SK-N-SH (cell line): Measurements from ENCODE around the gene PHF23. TPM values are rescaled to one million over a fixed set of nuclear protein-coding genes. Genes with fewer than 3 reads are reported as not detected.
A peak's percentile ranks its signal among the peaks of the same experiment; 100 is the strongest.

Experiments used
- CTCF ChIA-PET: fragments of 300-600, 350-600 bp; formaldehyde crosslinking; extraction: SDS; loops from one replicate; lab custom pipeline; 2021; lab: Yijun Ruan, JAX
- POLR2A ChIA-PET: fragments of 350-600 bp; sonication (Branson Sonifier 250); formaldehyde crosslinking; extraction: SDS; loops from one replicate; lab custom pipeline; 2020; ENCODE audit warnings: antibody characterized with exemption, inconsistent platforms; lab: Yijun Ruan, JAX
- DNase-seq: peaks from one replicate; pipeline ENCODE4 v3.0.0; 2012
- H2AFZ ChIP-seq: fragments of 200-600 bp; sonication (generic); 2 replicates; pipeline ENCODE4 v1.8.1; 2016; ENCODE audit warnings: antibody characterized with exemption, mild to moderate bottlenecking, low read depth
- H3F3A ChIP-seq: fragments of 200-600 bp; sonication (generic); replicated peaks from 2 replicates; pipeline ENCODE3; 2016; ENCODE audit warnings: antibody characterized with exemption, mild to moderate bottlenecking; ENCODE audit not compliant: insufficient read depth
- H3K27ac ChIP-seq, 2 experiments: fragments of 200-500 bp in 1 of 2; fragments of 200-600 bp in 1 of 2; sonication (Bioruptor generic) in 1 of 2; sonication (generic), shearing (Covaris generic) in 1 of 2; 2 replicates each; pipeline versions ENCODE4 v1.5.1 to v1.6.1; 2014 to 2016; ENCODE audit warnings: low read depth in 2 of 2, inconsistent platforms in 1 of 2, low read length in 1 of 2, mild to moderate bottlenecking in 1 of 2, mixed read lengths in 1 of 2
- H3K27me3 ChIP-seq: fragments of 200-600 bp; sonication (generic), shearing (Covaris generic); 2 replicates; pipeline ENCODE4 v1.6.1; 2016; ENCODE audit warnings: mixed run types; ENCODE audit not compliant: insufficient read depth
- H3K36me3 ChIP-seq, 2 experiments: fragments of 200-500 bp in 1 of 2; fragments of 200-600 bp in 1 of 2; sonication (Bioruptor generic) in 1 of 2; sonication (generic) in 1 of 2; replicated peaks in 1 of 2; 2 replicates each; pipeline versions ENCODE3 to v1.5.1; 2014 to 2016; ENCODE audit warnings: low read length in 1 of 2, mild to moderate bottlenecking in 1 of 2; ENCODE audit not compliant: insufficient read depth in 2 of 2, control insufficient read depth in 1 of 2
- H3K4me1 ChIP-seq, 2 experiments: fragments of 200-500 bp in 1 of 2; fragments of 200-600 bp in 1 of 2; sonication (Bioruptor generic) in 1 of 2; sonication (generic), shearing (Covaris generic) in 1 of 2; 2 replicates each; pipeline versions ENCODE4 v1.5.1 to v1.6.1; 2014 to 2016; ENCODE audit warnings: low read depth in 1 of 2, low read length in 1 of 2, mixed run types in 1 of 2; ENCODE audit not compliant: insufficient read depth in 2 of 2, control insufficient read depth in 1 of 2
- H3K4me2 ChIP-seq: fragments of 200-600 bp; sonication (generic), shearing (Covaris generic); 2 replicates; pipeline ENCODE4 v1.6.1; 2017; ENCODE audit warnings: mixed run types
- H3K4me3 ChIP-seq, 2 experiments: fragments of 200-500 bp in 1 of 2; fragments of 200-600 bp in 1 of 2; sonication (Bioruptor generic) in 1 of 2; sonication (generic), shearing (Covaris generic) in 1 of 2; 2 replicates each; pipeline versions ENCODE4 v1.5.1 to v1.8.1; 2014 to 2016; ENCODE audit warnings: low read depth in 2 of 2, inconsistent platforms in 1 of 2, low read length in 1 of 2, mild to moderate bottlenecking in 1 of 2, mixed read lengths in 1 of 2, moderate library complexity in 1 of 2
- H3K79me2 ChIP-seq: fragments of 200-600 bp; sonication (generic); 2 replicates; pipeline ENCODE4 v1.8.1; 2017; ENCODE audit warnings: mild to moderate bottlenecking; ENCODE audit not compliant: insufficient read depth
- H3K9ac ChIP-seq: fragments of 200-600 bp; sonication (generic); 2 replicates; pipeline ENCODE4 v1.6.1; 2017; ENCODE audit warnings: mixed run types
- H3K9me2 ChIP-seq: fragments of 200-600 bp; sonication (generic); 2 replicates; pipeline ENCODE4 v1.6.1; 2017; ENCODE audit warnings: mixed run types
- H3K9me3 ChIP-seq: fragments of 200-600 bp; sonication (generic); 2 replicates; pipeline ENCODE4 v1.6.1; 2017; ENCODE audit warnings: mixed run types, mild to moderate bottlenecking, moderate library complexity
- H4K20me1 ChIP-seq: fragments of 200-600 bp; sonication (generic); 2 replicates; pipeline ENCODE4 v1.6.1; 2017; ENCODE audit warnings: mild to moderate bottlenecking, mixed run types; ENCODE audit not compliant: insufficient read depth
- CHD2 ChIP-seq: fragments of 150-350 bp; IDR thresholded peaks from 2 replicates; pipeline ENCODE4 v1.6.1; 2018; ENCODE audit warnings: low read length; ENCODE audit not compliant: partially characterized antibody
- CTCF ChIP-seq: fragments of 200-600 bp; sonication (generic); IDR thresholded peaks from 2 replicates; pipeline ENCODE4 v1.6.1; 2017; ENCODE audit warnings: antibody characterized with exemption, mild to moderate bottlenecking, moderate library complexity
- EZH2phosphoT487 ChIP-seq: fragments of 200-600 bp; sonication (generic); IDR thresholded peaks from 2 replicates; pipeline ENCODE4 v1.6.1; 2017; ENCODE audit warnings: low read depth, mixed run types, mild to moderate bottlenecking, antibody characterized with exemption, moderate library complexity, borderline replicate concordance
- FOXM1 ChIP-seq: IDR thresholded peaks from 2 replicates; pipeline ENCODE4 v1.4.0; 2012; ENCODE audit warnings: low read depth, mild to moderate bottlenecking
- JUND ChIP-seq: IDR thresholded peaks from 2 replicates; pipeline ENCODE4 v1.4.0; 2012
- MAX ChIP-seq: IDR thresholded peaks from 2 replicates; pipeline ENCODE4 v1.4.0; 2012; ENCODE audit warnings: low read depth
- MXI1 ChIP-seq: IDR thresholded peaks from 2 replicates; pipeline ENCODE4 v1.6.1; 2012; ENCODE audit warnings: mild to moderate bottlenecking, low read depth, low read length, improper control_type of control experiment
- NRF1 ChIP-seq: IDR thresholded peaks from 2 replicates; pipeline ENCODE4 v1.6.1; 2012; ENCODE audit warnings: low read depth, mild to moderate bottlenecking, low read length
- RAD21 ChIP-seq: IDR thresholded peaks from 2 replicates; pipeline ENCODE4 v1.6.1; 2012; ENCODE audit warnings: mild to moderate bottlenecking, low read length
- RCOR1 ChIP-seq: fragments of 150-350 bp; IDR thresholded peaks from 2 replicates; pipeline ENCODE4 v1.6.1; 2017; ENCODE audit warnings: antibody characterized with exemption, low read length
- SIN3A ChIP-seq: IDR thresholded peaks from 2 replicates; pipeline ENCODE4 v1.6.1; 2012; ENCODE audit warnings: low read depth, mild to moderate bottlenecking, low read length, moderate library complexity, borderline replicate concordance
- SMC3 ChIP-seq: IDR thresholded peaks from 2 replicates; pipeline ENCODE4 v1.6.1; 2012; ENCODE audit warnings: low read depth, low read length, improper control_type of control experiment
- TCF12 ChIP-seq: IDR thresholded peaks from 2 replicates; pipeline ENCODE4 v1.4.0; 2012
- TEAD4 ChIP-seq: IDR thresholded peaks from 2 replicates; pipeline ENCODE4 v1.4.0; 2012; ENCODE audit warnings: mild to moderate bottlenecking, borderline replicate concordance; ENCODE audit not compliant: insufficient read depth
- ZBTB33 ChIP-seq: IDR thresholded peaks from 2 replicates; pipeline ENCODE4 v1.4.0; 2012; ENCODE audit warnings: low read depth, borderline replicate concordance
- WGBS: methylation state at CpG from one replicate; pipeline ENCODE4 v1.1.6; 2017; ENCODE audit warnings: low lambda C conversion rate; 5-methylcytosine and 5-hydroxymethylcytosine counted together
- polyA plus RNA-seq, 3 experiments: library from polyadenylated mRNA; depleted of rRNA; stranded (reverse); fragments of >200 nt; gene quantifications; 2 replicates each; pipeline ENCODE4 v1.2.3, GENCODE V29; 2012
- TF ChIP-seq, protein P1 (sequence below): IDR thresholded peaks from 2 replicates; pipeline ENCODE4 v1.4.0; 2012; ENCODE audit warnings: low read depth, borderline replicate concordance
- TF ChIP-seq, protein P2 (sequence below): IDR thresholded peaks from 2 replicates; pipeline ENCODE4; 2012

Gene PHF23
- polyA plus RNA-seq, 1 of the 3 experiments (the other 2 are of a cell fraction), result 53.3 TPM

DNA sequence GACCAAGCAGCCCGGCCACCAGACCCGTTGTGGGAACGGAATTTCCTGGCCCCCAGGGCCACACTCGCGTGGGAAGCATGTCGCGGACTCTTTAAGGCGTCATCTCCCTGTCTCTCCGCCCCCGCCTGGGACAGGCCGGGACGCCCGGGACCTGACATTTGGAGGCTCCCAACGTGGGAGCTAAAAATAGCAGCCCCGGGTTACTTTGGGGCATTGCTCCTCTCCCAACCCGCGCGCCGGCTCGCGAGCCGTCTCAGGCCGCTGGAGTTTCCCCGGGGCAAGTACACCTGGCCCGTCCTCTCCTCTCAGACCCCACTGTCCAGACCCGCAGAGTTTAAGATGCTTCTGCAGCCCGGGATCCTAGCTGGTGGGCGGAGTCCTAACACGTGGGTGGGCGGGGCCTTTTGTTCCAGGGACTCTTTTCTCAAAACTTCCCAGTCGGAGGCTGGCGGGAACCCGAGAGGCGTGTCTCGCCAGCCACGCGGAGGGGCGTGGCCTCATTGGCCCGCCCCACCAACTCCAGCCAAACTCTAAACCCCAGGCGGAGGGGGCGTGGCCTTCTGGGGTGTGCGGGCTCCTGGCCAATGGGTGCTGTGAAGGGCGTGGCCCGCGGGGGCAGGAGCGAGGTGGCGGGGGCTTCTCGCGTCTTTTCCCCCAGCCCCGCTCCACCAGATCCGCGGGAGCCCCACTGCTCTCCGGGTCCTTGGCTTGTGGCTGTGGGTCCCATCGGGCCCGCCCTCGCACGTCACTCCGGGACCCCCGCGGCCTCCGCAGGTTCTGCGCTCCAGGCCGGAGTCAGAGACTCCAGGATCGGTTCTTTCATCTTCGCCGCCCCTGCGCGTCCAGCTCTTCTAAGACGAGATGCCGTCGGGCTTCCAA lies 42.1 kb upstream of the PHF23 start, which contains the start of gene SLC2A4 (continued):
- no peak for TF ChIP-seq ZBTB33

GRCh38 chr17:7280519-7281073 lies 41.3 kb upstream of the PHF23 start:
- Histone ChIP-seq H3K9me2 (no peaks in the 10 kb centered on the region), H4K20me1 (no peaks in the 10 kb centered on the region), H3K79me2 (no peaks in the 10 kb centered on the region), H3K4me1 (peaks cover 6 to 18% of the 10 kb centered on the region in 2 experiments; a peak in 2 of 4 replicates), H3K36me3 (no peaks in the 10 kb centered on the region), H3F3A (peaks cover 15% of the 10 kb centered on the region), H2AFZ (peak overlapping the region; percentile 89; the same call in 1 of the 2 replicates), H3K9ac (peak overlapping the region; percentile 44; the same call in 1 of the 2 replicates), H3K27me3 (no peaks in the 10 kb centered on the region), H3K4me2 (peak overlapping the region; percentile 95), H3K9me3 (no peaks in the 10 kb centered on the region), H3K27ac (peak overlapping the region in 1 of 2 experiments; percentile 52; a peak in 1 of 4 replicates), H3K4me3 (peak overlapping the region; percentile 50 to 64)
- ChIA-PET POLR2A (interaction anchor here (1.2 kb wide), 1 partner anchor 16 kb away, joined by 5 read pairs; no protein-coding TSS in a partner anchor), CTCF (interaction anchor here (0.6 to 8.8 kb wide), 18 partner anchors 9 to 103 kb away, joined by 3 to 169 read pairs (median 4); partner anchors contain the start of gene PHF23)
- TF ChIP-seq RCOR1, result no peak
- TF ChIP-seq FOXM1, result no peak
- no peak for TF ChIP-seq TEAD4
- peak; percentile 72 for TF ChIP-seq CTCF
- TF ChIP-seq CHD2, result no peak
- TF ChIP-seq, protein P1, sequence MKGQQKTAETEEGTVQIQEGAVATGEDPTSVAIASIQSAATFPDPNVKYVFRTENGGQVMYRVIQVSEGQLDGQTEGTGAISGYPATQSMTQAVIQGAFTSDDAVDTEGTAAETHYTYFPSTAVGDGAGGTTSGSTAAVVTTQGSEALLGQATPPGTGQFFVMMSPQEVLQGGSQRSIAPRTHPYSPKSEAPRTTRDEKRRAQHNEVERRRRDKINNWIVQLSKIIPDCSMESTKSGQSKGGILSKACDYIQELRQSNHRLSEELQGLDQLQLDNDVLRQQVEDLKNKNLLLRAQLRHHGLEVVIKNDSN, result no peak
- TF ChIP-seq NRF1, result 0 out of 2 replicates have a peak, but pooled peaks have one; percentile 27
- TF ChIP-seq RAD21, result peak; percentile 93
- TF ChIP-seq MAX, result peak; percentile 68; the same call in 1 of the 2 replicates
- TF ChIP-seq SMC3, result peak; percentile 91
- TF ChIP-seq, protein P2, sequence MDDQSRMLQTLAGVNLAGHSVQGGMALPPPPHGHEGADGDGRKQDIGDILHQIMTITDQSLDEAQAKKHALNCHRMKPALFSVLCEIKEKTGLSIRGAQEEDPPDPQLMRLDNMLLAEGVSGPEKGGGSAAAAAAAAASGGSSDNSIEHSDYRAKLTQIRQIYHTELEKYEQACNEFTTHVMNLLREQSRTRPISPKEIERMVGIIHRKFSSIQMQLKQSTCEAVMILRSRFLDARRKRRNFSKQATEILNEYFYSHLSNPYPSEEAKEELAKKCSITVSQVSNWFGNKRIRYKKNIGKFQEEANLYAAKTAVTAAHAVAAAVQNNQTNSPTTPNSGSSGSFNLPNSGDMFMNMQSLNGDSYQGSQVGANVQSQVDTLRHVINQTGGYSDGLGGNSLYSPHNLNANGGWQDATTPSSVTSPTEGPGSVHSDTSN, result no peak
- TF ChIP-seq TCF12, result no peak
- no peak for TF ChIP-seq EZH2phosphoT487
- TF ChIP-seq JUND, result no peak
- TF ChIP-seq SIN3A, result no peak
- TF ChIP-seq ZBTB33, result no peak
- peak; percentile 84 for TF ChIP-seq MXI1
- DNase-seq, result peak; percentile 84
- WGBS, result 12% methylated on average over 26 of the region's 29 CpGs
